Tibial nerve (tissue), 3 donors: ENCODE results near the gene ABCB4.

Experiments used
- POLR2A ChIP-seq, 2 donors: fragments of 450-650 bp; IDR thresholded peaks; one replicate each; pipeline ENCODE4 v1.6.1; 2017; ENCODE audit warnings: antibody characterized with exemption in 2 of 2, mild to moderate bottlenecking in 2 of 2, moderate library complexity in 2 of 2
- TF ChIP-seq, protein P1 (sequence below), 5 experiments: fragments of 200-600 bp in 3 of 5; fragments of 450-650 bp in 2 of 5; sonication (generic) in 3 of 5; IDR thresholded peaks; one replicate each; pipeline ENCODE4 v1.5.1; 2016 to 2019; ENCODE audit warnings: antibody characterized with exemption in 5 of 5, mild to moderate bottlenecking in 3 of 5, moderate library complexity in 2 of 5

DNA sequence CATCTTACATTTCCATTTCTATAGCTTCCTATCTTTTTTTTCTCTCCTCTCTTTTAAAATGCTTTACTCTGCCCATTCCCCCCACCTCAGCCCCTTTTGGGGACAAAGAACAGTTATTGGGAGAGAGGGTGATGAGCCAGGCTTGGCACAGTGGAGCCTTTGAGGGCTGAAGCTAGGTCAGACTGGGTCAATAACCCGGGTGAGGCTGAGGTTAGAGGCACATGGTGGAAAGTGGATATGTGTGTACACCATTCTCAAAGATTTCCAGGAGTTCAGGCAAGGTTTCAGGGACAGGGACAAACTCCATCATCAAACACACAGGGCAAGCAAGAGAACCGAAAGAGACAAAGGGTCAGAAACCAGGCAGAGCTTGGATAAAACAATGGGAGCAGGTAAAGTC lies 11.5 kb downstream of the ABCB4 start:
- TF ChIP-seq, protein P1, sequence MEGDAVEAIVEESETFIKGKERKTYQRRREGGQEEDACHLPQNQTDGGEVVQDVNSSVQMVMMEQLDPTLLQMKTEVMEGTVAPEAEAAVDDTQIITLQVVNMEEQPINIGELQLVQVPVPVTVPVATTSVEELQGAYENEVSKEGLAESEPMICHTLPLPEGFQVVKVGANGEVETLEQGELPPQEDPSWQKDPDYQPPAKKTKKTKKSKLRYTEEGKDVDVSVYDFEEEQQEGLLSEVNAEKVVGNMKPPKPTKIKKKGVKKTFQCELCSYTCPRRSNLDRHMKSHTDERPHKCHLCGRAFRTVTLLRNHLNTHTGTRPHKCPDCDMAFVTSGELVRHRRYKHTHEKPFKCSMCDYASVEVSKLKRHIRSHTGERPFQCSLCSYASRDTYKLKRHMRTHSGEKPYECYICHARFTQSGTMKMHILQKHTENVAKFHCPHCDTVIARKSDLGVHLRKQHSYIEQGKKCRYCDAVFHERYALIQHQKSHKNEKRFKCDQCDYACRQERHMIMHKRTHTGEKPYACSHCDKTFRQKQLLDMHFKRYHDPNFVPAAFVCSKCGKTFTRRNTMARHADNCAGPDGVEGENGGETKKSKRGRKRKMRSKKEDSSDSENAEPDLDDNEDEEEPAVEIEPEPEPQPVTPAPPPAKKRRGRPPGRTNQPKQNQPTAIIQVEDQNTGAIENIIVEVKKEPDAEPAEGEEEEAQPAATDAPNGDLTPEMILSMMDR (IDR thresholded peaks at IDR 0.05), result no peak
- TF ChIP-seq POLR2A (IDR thresholded peaks at IDR 0.05), result no peak
